Measurements from ENCODE around the gene MECP2. TPM values are rescaled to one million over a fixed set of nuclear protein-coding genes. Genes with fewer than 3 reads are reported as not detected.

The MECP2 gene
- total RNA-seq, 2 experiments from 2014 or later: 80.7 to 83.0 TPM

- Mint-ChIP-seq H3K36me3 (ENCODE audit: low read depth) (no peaks in the 10 kb centered on the region), H3K27ac (no peak overlapping the region), H3K4me1 (peaks cover 27% of the 10 kb centered on the region), H3K27me3 (no peaks in the 10 kb centered on the region), H3K4me3 (no peak overlapping the region), H3K9me3 (no peaks in the 10 kb centered on the region)
- DNase-seq: no peak
- POLR2A ChIA-PET: interaction anchor here (3.9 kb wide), 1 partner anchor 10 kb away, joined by 17 read pairs; no protein-coding TSS in a partner anchor
- CTCF ChIA-PET: interaction anchor here (1.1 kb wide), 1 partner anchor 183 kb away, joined by 4 read pairs; no protein-coding TSS in a partner anchor
These were observed 28.0 kb upstream of the MECP2 start for GRCh38 chrX:154125391-154126040.

- CTCF ChIA-PET: interaction anchor here (0.6 to 2.1 kb wide), 5 partner anchors 9 to 185 kb away, joined by 3 to 9 read pairs (median 3); no protein-coding TSS in a partner anchor
- Mint-ChIP-seq H3K9me3 (no peaks in the 10 kb centered on the region), H3K4me1 (peaks cover 27% of the 10 kb centered on the region), H3K27ac (peak overlapping the region; percentile 77), H3K4me3 (peak overlapping the region; percentile 43), H3K27me3 (no peaks in the 10 kb centered on the region), H3K36me3 (ENCODE audit: low read depth) (no peaks in the 10 kb centered on the region)
- POLR2A ChIA-PET: interaction anchor here (0.6 to 3.9 kb wide), 6 partner anchors 12 to 275 kb away, joined by 3 to 17 read pairs (median 4); partner anchors contain the start of gene MECP2
- peak; percentile 65 for DNase-seq
These were observed 26.0 kb upstream of the MECP2 start for GRCh38 chrX:154123241-154124219.

- Mint-ChIP-seq H3K27ac (no peak overlapping the region), H3K4me1 (peaks cover 27% of the 10 kb centered on the region), H3K27me3 (no peaks in the 10 kb centered on the region), H3K9me3 (no peaks in the 10 kb centered on the region), H3K4me3 (no peak overlapping the region), H3K36me3 (ENCODE audit: low read depth) (no peaks in the 10 kb centered on the region)
- POLR2A ChIA-PET: interaction anchor here (3.9 kb wide), 1 partner anchor 13 kb away, joined by 17 read pairs; no protein-coding TSS in a partner anchor
- CTCF ChIA-PET: no interaction called here
- DNase-seq: no peak
These were observed 24.4 kb upstream of the MECP2 start for GRCh38 chrX:154121961-154122360.

- ChIA-PET CTCF (no interaction called here), POLR2A (no interaction called here)
- no peak for DNase-seq
- Mint-ChIP-seq H3K27me3 (peaks cover 3% of the 10 kb centered on the region), H3K36me3 (ENCODE audit: low read depth) (no peaks in the 10 kb centered on the region), H3K27ac (no peak overlapping the region), H3K9me3 (no peaks in the 10 kb centered on the region), H3K4me1 (peaks cover 27% of the 10 kb centered on the region), H3K4me3 (no peak overlapping the region)
These were observed 23.7 kb upstream of the MECP2 start for GRCh38 chrX:154121207-154121606.

- ChIA-PET CTCF (no interaction called here), POLR2A (no interaction called here)
- Mint-ChIP-seq H3K9me3 (no peaks in the 10 kb centered on the region), H3K27me3 (peaks cover 4% of the 10 kb centered on the region), H3K36me3 (ENCODE audit: low read depth) (no peaks in the 10 kb centered on the region), H3K4me3 (no peak overlapping the region), H3K27ac (no peak overlapping the region), H3K4me1 (peaks cover 27% of the 10 kb centered on the region)
- DNase-seq: no peak
These were observed 23.1 kb upstream of the MECP2 start for GRCh38 chrX:154120567-154120966.

- Mint-ChIP-seq H3K36me3 (ENCODE audit: low read depth) (no peaks in the 10 kb centered on the region), H3K27me3 (peaks cover 6% of the 10 kb centered on the region), H3K27ac (no peak overlapping the region), H3K4me1 (peaks cover 10% of the 10 kb centered on the region), H3K4me3 (no peak overlapping the region), H3K9me3 (no peaks in the 10 kb centered on the region)
- DNase-seq: no peak
- CTCF ChIA-PET: interaction anchor here (0.6 kb wide), 1 partner anchor 18 kb away, joined by 3 read pairs; no protein-coding TSS in a partner anchor
- POLR2A ChIA-PET: interaction anchor here (1.1 to 1.4 kb wide), 2 partner anchors 18 to 25 kb away, joined by 3 read pairs; no protein-coding TSS in a partner anchor
These were observed 20.0 kb upstream of the MECP2 start for GRCh38 chrX:154117566-154117965.

GRCh38 chrX:154116426-154117211, 19.1 kb upstream of the MECP2 start:
- POLR2A ChIA-PET: interaction anchor here (1.4 kb wide), 1 partner anchor 24 kb away, joined by 3 read pairs; no protein-coding TSS in a partner anchor
- CTCF ChIA-PET: interaction anchor here (0.6 kb wide), 1 partner anchor 17 kb away, joined by 3 read pairs; no protein-coding TSS in a partner anchor

GRCh38 chrX:154115750-154116149, 18.2 kb upstream of the MECP2 start:
- ChIA-PET POLR2A (no interaction called here), CTCF (no interaction called here)
- Mint-ChIP-seq H3K9me3 (no peaks in the 10 kb centered on the region), H3K27ac (no peak overlapping the region), H3K4me1 (peaks cover 5% of the 10 kb centered on the region), H3K4me3 (no peak overlapping the region), H3K27me3 (peaks cover 6% of the 10 kb centered on the region), H3K36me3 (ENCODE audit: low read depth) (no peaks in the 10 kb centered on the region)
- no peak for DNase-seq

More at GRCh38 chrX:154116426-154117211, 19.1 kb upstream of the MECP2 start:
- Mint-ChIP-seq H3K4me1 (peaks cover 5% of the 10 kb centered on the region), H3K27me3 (peaks cover 6% of the 10 kb centered on the region), H3K36me3 (ENCODE audit: low read depth) (no peaks in the 10 kb centered on the region), H3K4me3 (no peak overlapping the region), H3K9me3 (no peaks in the 10 kb centered on the region), H3K27ac (no peak overlapping the region)
- DNase-seq: no peak

- Mint-ChIP-seq H3K4me3 (no peak overlapping the region), H3K4me1 (peaks cover 5% of the 10 kb centered on the region), H3K27ac (peak overlapping the region; percentile 62), H3K27me3 (peaks cover 6% of the 10 kb centered on the region), H3K36me3 (ENCODE audit: low read depth) (no peaks in the 10 kb centered on the region), H3K9me3 (no peaks in the 10 kb centered on the region)
- POLR2A ChIA-PET: no interaction called here
- CTCF ChIA-PET: no interaction called here
- DNase-seq: no peak
These were observed 17.6 kb upstream of the MECP2 start for GRCh38 chrX:154115071-154115470.

- Mint-ChIP-seq H3K27me3 (peaks cover 6% of the 10 kb centered on the region), H3K9me3 (no peaks in the 10 kb centered on the region), H3K4me1 (peaks cover 5% of the 10 kb centered on the region), H3K27ac (peak overlapping the region; percentile 62), H3K4me3 (no peak overlapping the region), H3K36me3 (ENCODE audit: low read depth) (no peaks in the 10 kb centered on the region)
- CTCF ChIA-PET: no interaction called here
- no peak for DNase-seq
- POLR2A ChIA-PET: no interaction called here
These were observed 17.1 kb upstream of the MECP2 start for GRCh38 chrX:154114652-154115051.

GRCh38 chrX:154113729-154114128, 16.2 kb upstream of the MECP2 start:
- peaks cover 5% of the 10 kb centered on the region for H3K4me1 Mint-ChIP-seq
- no peak overlapping the region for H3K27ac Mint-ChIP-seq
- no peak overlapping the region for H3K4me3 Mint-ChIP-seq
- no peaks in the 10 kb centered on the region for H3K9me3 Mint-ChIP-seq
- H3K36me3 Mint-ChIP-seq (ENCODE audit: low read depth): no peaks in the 10 kb centered on the region
- ChIA-PET CTCF (interaction anchor here (1.1 kb wide), 1 partner anchor 259 kb away, joined by 3 read pairs; no protein-coding TSS in a partner anchor), POLR2A (no interaction called here)
- H3K27me3 Mint-ChIP-seq: peaks cover 6% of the 10 kb centered on the region
- no peak for DNase-seq

GRCh38 chrX:154098551-154098950, 1.0 kb upstream of the MECP2 start:
- Mint-ChIP-seq H3K27ac (peak overlapping the region; percentile 76), H3K27me3 (peaks cover 2% of the 10 kb centered on the region), H3K4me3 (peak overlapping the region; percentile 78), H3K4me1 (peaks cover 50% of the 10 kb centered on the region), H3K36me3 (ENCODE audit: low read depth) (peaks cover 16% of the 10 kb centered on the region), H3K9me3 (no peaks in the 10 kb centered on the region)
- DNase-seq: no peak
- POLR2A ChIA-PET: no interaction called here
- CTCF ChIA-PET: no interaction called here

All from activated CD4-positive, alpha-beta memory T cell treated with anti-CD3 and anti-CD28 coated beads, Interleukin-2, amount 10 ng/mL, durations not matched to agents 7 days and 5 days (primary cell).